GDM1 (cell line): ENCODE results near the gene CTIF.

Experiments
- DNase-seq: peaks from one replicate; lab custom pipeline; 2025; lab: John Stamatoyannopoulos, UW

CTIF gene

GRCh38 chr18:48819781-48820482, 281.1 kb downstream of the CTIF start:
- DNase-seq, result no peak

DNA sequence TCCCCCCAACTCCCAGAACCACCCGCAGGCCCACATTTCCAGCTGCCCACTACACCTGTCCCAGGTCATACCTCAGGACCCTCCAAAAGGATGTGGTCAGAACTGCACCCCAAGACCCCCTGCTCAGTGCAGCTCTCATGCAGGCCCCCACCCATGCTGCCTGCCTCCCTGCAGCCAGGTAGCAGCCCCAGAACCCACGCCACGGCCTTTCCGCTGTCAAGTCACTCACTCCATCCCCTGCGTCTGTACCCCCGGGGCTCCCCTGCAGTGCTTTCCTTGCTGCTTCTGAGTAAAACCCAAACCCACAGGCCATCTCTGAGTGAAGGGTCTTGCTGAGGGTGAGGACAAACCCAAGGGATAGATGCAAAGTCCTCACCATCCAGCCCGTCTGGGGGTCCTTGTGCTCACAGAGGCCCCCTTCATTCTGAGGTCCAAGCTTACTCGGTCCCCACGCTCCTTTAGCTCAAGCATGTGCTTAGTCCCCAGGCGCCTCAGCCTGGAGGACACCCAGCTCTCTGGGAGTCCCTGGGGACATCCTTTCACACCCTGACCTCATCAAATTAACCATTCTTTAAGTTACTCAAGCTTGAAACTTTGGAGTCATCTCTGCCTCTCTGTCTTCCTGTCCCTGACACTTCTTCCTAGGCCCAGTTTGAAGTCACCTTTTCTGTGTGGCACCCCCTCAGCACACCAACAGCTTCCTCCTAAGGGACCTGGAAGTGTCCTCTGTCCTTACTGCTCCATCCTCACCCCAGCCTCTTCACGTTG, 281.8 kb downstream of the CTIF start:
- DNase-seq, result no peak

GRCh38 chr18:48821251-48821590, 282.4 kb downstream of the CTIF start:
- no peak for DNase-seq

- DNase-seq, result no peak
Measured at GRCh38 chr18:48821845-48822244, 283.0 kb downstream of the CTIF start.

- DNase-seq, result no peak
Measured at GRCh38 chr18:48824231-48824970, 285.6 kb downstream of the CTIF start.

DNA sequence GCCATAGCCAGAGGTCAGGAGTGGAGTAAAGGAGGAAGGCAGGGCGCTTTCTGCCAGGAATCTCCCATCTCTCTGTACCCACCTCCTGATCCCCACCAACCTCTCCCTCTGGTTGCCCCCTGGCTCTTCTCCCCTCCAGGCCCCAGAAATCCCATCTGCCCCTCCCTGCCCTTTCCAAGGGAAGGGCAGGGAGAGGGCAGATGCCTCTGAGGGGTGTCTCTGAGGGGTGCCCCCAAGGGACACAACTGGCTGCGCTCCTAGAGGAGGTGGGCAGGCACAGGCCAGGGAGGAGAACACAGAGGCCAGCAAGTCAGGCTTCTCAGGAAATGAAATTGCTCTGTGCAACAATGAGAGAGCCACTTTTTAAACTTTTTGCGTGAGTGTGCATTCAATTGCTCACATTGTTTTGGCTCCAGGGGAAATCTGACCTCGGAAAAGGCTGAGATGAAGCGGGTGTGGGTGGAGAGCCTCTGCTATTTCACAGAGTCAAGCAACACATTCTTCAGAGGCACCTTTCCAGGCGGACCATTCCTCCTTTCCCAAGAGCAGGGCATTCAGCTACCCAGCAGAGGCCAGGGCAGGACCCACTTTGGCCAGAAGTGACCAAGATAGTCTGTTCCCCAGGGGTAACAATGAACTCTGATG, 286.4 kb downstream of the CTIF start:
- no peak for DNase-seq

DNA sequence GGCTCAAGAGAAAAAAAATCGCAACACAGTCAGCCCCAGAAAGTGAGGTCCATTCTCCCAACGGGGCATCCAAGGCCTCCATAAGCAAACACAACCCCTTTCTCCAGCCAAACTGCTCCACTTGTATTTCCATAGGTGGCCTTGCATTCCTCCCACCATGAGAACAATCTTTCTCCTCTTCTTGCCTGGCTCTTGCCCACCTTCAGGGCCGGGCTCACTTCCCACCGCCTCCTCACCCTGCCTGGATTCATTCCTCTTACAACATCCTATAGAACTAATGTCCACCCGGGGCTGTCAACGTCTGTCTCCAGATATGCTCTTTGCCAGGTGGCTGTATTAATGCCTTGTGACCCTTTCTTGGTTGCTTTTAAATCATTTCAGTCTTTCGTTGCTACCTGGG, 287.4 kb downstream of the CTIF start:
- DNase-seq, result no peak

GRCh38 chr18:48826806-48827205, 288.0 kb downstream of the CTIF start:
- no peak for DNase-seq

- DNase-seq, result no peak
Measured at GRCh38 chr18:48827291-48828193, 288.7 kb downstream of the CTIF start.

- no peak for DNase-seq
Measured at GRCh38 chr18:48828194-48828545, 289.3 kb downstream of the CTIF start.

GRCh38 chr18:48828691-48829442, 290.0 kb downstream of the CTIF start:
- DNase-seq, result no peak

GRCh38 chr18:48829443-48830149, 290.8 kb downstream of the CTIF start:
- no peak for DNase-seq

- DNase-seq, result no peak
Measured at GRCh38 chr18:48831113-48831759, 292.4 kb downstream of the CTIF start.

DNA sequence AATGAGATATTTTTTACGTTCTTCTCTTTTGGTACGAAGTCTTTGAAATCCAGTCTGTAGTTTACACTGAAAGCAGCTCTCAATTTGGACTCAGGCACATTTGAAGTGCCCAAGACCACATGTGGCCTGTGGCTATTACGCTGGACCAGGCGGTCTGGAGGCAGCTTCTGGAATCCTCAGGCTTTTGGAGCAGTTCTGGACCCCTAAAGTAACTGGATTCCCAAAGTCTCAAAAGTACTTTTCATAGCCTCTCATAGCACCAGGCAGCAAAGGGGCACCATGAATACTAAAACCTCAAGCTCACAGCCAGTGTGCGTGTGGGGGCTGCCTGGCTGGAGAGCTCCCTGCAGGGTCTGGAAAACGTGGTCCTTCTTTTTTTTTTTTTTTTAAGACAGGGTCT, 293.0 kb downstream of the CTIF start:
- DNase-seq, result no peak

- peak; percentile 77 for DNase-seq
Measured at GRCh38 chr18:48832938-48833700, 294.3 kb downstream of the CTIF start.

DNA sequence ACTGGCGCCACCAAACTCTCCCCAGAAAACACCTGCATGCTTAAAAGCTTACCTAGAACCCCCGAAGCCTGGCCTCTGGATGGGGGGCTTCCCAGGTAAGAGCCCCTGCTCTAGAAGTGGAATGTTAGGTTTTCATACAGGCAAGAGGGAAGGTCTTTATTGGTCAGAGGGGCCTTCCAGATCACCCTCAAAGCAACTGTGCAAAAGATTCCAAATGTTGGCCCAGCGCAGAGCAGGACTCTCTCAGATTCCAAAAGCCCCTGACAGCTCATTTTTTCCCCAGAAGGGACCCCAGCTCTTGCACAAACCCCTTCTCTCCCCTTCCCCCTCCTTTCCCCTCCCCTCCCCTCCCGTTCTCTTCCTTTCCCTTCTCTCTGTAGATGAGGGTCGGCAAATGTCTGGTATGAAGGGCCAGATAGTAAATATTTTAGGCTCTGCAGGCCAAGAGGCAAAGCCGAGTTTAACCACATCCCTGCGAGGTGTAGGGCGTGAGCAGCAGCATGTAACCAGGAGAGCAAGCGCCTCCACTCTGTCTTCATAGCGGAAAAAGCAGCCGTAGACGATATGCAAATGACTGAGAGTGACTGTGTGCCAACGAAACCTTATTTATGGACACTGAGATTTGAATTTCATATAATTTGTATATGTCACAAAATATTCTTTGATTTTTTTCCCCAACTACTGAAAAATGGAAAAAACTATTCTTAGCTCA, 295.0 kb downstream of the CTIF start:
- no peak for DNase-seq

DNA sequence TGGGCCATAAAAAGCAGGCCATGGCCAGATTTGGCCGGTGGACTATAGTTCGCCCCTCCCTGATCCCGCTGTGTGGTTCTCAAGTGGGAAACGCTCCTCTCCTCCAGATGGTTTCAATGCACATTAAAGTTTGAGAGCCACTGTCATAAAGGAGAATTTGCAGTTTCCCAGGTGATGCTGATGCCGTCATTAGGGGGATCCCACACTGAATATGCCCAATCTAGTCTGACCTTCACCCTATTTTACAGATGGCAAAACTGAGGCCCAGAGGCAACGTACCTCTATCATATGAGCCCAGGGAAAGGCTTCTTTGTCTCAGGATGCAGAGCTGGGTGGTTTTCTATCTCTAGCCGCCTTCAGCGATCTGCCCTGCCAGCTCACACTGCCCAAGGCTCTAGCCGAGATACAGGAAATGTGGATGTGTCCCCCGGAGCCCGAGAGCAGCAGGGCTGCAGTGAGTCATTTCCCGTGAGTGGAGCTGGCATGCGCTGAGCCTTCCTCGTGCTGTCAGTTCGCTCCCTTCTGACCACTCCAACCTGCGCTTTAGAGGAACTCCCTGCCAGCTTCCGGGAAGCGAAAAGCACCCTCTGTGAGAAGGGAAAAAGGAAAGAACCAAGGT, 295.7 kb downstream of the CTIF start:
- DNase-seq, result peak; percentile 85

DNA sequence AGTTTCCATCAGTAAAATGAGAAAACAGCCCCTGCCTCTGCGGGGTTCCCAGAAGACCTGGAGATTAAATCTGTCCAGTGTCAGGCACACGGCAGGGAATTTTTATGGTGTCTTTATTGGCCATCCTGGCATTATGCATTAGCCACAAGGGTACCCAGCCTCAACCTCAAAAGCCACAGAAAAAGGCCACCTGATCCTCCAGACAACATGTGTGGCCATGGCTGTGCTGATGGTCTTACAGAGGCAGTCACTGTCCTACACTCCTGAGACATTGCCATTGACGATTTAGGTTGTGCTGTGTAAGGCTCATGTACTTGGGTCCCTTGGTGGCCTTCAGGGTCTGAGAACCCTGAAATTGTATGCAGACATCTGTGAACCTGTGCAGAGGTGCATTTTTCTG, 296.3 kb downstream of the CTIF start:
- DNase-seq, result no peak
